GM10248 (cell line): ENCODE data around the gene BABAM2.

Experiments
- CTCF ChIA-PET: fragments of 300-600 bp; sonication (Branson Sonifier 250); formaldehyde crosslinking; extraction: SDS; loops from one replicate; lab custom pipeline; 2021; ENCODE audit warnings: antibody characterized with exemption; lab: Yijun Ruan, JAX
- POLR2A ChIA-PET: fragments of 350-650 bp; sonication (Branson Sonifier 250); formaldehyde crosslinking; extraction: SDS; loops from one replicate; lab custom pipeline; 2020; ENCODE audit warnings: antibody characterized with exemption; lab: Yijun Ruan, JAX
- DNase-seq: peaks from one replicate; pipeline ENCODE4 v3.0.0; 2012; ENCODE audit errors: extremely low spot score
- CTCF ChIP-seq: IDR thresholded peaks from 2 replicates; pipeline ENCODE4 v1.5.1; 2012; ENCODE audit warnings: mild to moderate bottlenecking, low read depth; ENCODE audit errors: extremely low read depth, missing control alignments, control extremely low read depth

Gene BABAM2

GRCh38 chr2:28148566-28148965 is 258.0 kb downstream of the BABAM2 start:
- TF ChIP-seq CTCF: no peak
- CTCF ChIA-PET: interaction anchor here (1.4 to 1.9 kb wide), 5 partner anchors 9 to 159 kb away, joined by 3 to 5 read pairs (median 4); no protein-coding TSS in a partner anchor
- no peak for DNase-seq
- POLR2A ChIA-PET: no interaction called here

- POLR2A ChIA-PET: no interaction called here
- CTCF ChIA-PET: interaction anchor here (1.1 to 1.9 kb wide), 4 partner anchors 10 to 58 kb away, joined by 3 to 5 read pairs (median 4); no protein-coding TSS in a partner anchor
- no peak for DNase-seq
- TF ChIP-seq CTCF: no peak
Measured at GRCh38 chr2:28150236-28150915, 259.8 kb downstream of the BABAM2 start.

GRCh38 chr2:28150994-28151393 is 260.5 kb downstream of the BABAM2 start:
- no peak for DNase-seq
- ChIA-PET CTCF (interaction anchor here (1.3 kb wide), 1 partner anchor 35 kb away, joined by 4 read pairs; no protein-coding TSS in a partner anchor), POLR2A (no interaction called here)
- no peak for TF ChIP-seq CTCF

- ChIA-PET POLR2A (no interaction called here), CTCF (interaction anchor here (0.9 to 1.5 kb wide), 2 partner anchors 10 to 13 kb away, joined by 3 to 4 read pairs; no protein-coding TSS in a partner anchor)
- TF ChIP-seq CTCF: no peak
- no peak for DNase-seq
Measured at GRCh38 chr2:28152585-28153280, 262.2 kb downstream of the BABAM2 start.

- ChIA-PET POLR2A (no interaction called here), CTCF (interaction anchor here (1.4 kb wide), 1 partner anchor 9 kb away, joined by 3 read pairs; no protein-coding TSS in a partner anchor)
- no peak for TF ChIP-seq CTCF
- DNase-seq: no peak
Measured at GRCh38 chr2:28153851-28154250, 263.3 kb downstream of the BABAM2 start.

- TF ChIP-seq CTCF: no peak
- ChIA-PET CTCF (interaction anchor here (1.4 kb wide), 1 partner anchor 8 kb away, joined by 3 read pairs; no protein-coding TSS in a partner anchor), POLR2A (no interaction called here)
- no peak for DNase-seq
Measured at GRCh38 chr2:28155086-28155485, 264.6 kb downstream of the BABAM2 start.
